Stimulated activated CD8-positive, alpha-beta memory T cell treated with anti-CD3 and anti-CD28 coated beads, Interleukin-2, amount 100 ng/mL, for 1 hour (primary cell): ENCODE results near the gene ITGA2.
A peak's percentile ranks its signal among the peaks of the same experiment; 100 is the strongest.
"Not testable (repeated sequence)": the region's sequence is repeated elsewhere in the genome, so short reads cannot be mapped to it uniquely, and the experiment has no call there.

Experiments used
- DNase-seq, 2 donors: peaks; one replicate each; pipeline ENCODE4 v3.0.0-alpha.2; 2020; ENCODE audit warnings: low read depth in 2 of 2

Gene ITGA2

DNA sequence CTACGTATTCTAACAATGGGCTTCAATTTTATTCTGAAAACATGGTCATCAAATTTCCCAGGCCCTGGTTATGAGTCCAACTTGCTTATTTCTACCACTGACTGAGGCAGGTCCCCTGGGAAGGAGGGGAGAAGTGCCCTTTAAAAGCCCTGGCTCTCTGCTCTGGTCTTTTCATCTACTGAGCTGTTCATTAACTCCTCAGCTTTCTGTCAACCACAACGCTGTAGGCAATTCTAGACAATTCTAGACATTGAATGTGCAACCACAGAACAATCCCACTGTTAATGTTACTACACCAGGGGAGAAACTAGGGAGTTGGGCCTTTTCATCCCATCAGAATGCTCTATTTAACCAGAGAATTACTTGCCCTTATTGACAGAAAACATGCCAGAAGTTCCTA lies 110.4 kb downstream of the ITGA2 start:
- no peak for DNase-seq

DNA sequence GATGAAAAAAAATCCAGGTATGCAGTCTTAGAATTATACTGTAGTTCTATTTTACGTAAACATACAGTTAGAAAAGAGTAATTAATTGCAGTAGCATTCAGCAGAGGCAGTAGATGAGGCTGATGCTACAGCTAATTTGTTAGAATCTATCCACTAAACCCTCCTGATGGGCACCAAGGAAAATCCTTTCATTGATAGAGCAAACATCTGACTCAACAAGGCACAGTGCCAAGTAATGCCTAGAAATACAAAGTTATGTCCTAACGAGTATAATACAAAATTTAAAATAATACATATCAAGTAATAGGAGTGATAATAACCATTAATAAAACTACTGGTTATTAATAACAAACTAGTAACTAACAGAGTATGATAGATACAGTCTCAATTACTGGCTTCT lies 111.5 kb downstream of the ITGA2 start:
- DNase-seq, result no peak

DNA sequence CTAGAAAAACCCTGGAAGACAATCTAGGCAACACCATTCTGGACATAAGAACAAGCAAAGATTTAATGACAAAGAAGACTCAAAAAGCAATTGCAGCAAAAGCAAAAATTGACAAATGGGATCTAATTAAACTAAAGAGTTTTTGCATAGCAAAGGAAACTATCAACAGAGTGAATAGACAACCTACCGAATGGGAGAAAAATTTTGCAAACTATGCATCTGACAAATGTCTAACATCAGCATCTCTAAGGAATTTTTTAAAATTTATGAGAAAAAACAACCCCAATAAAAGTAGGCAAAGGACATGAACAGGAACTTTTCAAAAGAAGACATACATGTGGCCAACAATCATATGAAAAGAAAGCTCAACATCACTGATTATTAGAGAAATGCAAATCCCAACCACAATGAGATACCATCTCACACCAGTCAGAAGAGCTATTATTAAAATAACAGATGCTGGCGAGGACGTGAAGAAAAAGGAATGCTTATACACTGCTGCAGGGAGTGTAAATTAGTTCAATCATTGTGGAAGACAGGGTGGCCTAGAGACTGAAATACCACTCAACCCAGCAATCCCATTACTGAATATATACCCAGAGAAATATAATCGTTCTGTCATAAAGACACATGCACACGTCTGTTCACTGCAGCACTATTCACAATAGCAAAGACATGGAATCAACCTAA lies 116.6 kb downstream of the ITGA2 start:
- DNase-seq, result no peak

DNA sequence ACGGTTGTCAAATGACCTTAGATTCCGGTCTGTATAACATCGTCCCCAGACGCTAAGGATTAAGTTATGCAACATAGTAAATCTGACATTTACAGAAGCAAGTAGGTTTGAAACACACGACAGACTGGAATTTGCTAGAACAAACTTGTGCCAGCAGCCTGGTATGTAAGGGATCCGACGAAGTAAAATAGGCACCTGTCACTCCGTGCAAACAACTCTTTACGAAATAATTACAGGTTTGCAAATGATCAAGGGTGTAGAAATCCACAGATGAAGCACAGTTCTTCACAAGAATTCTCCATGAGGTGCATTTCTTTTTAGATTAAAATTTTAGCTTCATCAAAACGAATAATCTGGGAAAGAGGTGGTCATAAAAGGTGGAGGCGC lies 119.9 kb downstream of the ITGA2 start:
- no peak for DNase-seq

DNA sequence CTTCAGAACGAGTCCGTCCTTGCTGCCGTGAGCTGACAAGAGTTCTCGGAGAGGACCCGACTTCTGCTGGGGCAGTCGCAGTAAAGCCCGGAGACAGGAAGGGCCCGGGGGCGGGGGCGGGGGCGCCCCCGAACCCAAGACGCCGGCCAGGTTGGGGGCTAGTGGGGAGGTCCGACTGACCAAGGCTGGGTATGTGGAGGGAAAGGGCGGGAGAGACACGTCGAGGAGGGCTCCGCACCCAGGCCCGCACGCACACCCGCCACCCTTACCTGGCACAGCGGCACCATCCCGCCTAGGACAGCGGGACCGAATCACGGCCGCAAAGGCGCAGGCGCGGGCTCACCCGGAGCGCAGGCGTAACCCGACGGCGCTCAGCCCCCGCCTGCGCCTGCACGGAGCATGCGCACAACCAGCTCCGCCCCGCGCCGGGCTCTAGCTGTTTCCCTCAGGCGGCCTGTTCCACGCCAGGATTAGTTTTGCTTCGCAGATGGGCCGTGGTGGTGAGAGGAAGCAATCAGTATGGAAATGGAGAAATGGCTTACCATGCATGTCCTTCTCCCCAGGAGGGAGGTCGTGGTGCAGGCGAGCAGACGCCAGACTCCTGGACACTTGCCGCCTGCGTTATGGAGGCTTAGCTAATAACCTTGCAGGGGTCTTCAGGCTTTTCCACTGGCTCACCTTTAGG lies 120.4 kb downstream of the ITGA2 start, which contains the start of gene MOCS2:
MOCS2 (minus strand) TSS at position 315 of the 685 bp plus-strand sequence. CDS start 2,583 bp downstream, outside the sequence.
- peak; percentile 76 to 84 for DNase-seq

DNA sequence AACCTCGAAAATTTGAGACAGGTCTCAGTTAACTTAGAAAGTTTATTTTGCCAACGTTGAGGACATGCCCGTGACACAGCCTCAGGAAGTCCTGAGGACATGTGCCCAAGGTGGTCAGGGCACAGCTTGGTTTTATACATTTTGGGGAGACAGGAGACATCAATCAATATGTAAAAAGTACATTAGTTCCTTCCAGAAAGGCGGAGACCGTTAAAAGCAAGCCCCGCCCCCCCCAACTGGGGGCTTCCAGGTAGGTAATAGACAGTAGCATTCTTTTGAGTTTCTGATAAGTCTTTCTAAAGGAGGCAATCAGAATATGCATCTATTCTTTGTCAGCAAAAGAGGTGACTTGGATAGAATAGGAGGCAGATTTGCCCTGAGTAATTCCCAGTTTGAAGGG lies 121.0 kb downstream of the ITGA2 start:
- DNase-seq, result no peak

DNA sequence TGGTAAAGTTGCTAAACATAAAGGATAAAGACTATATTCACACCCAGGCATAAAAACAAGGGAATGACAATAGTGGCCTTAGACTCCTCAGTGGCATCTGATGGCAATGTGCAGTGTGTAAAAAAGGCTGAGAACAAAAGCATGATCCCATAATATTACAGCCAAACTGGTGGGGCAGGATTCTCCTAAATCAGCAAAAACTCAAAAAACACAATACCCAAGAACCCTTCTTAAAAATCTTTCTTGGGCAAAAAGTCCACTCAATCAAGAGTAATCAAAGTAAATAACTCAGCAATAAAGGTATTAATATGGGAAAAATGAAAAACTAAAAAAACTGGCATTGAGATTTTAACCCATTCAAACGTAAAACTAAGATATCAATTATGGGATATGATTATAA lies 122.0 kb downstream of the ITGA2 start:
- no peak for DNase-seq

DNA sequence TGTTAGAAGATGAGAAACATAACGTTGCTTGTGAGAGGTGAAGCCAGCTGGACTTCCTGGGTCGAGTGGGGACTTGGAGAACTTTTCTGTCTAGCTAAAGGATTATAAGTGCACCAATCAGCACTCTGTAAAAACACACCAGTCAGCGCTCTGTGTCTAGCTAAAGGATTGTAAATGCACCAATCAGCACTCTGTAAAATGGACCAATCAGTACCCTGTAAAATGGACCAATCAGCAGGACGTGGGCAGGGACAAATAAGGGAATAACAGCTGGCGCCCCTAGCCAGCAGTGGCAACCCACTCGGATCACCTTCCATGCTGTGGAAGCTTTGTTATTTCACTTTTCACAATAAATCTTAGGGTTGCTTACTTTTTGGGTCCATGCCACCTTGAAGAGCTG lies 123.2 kb downstream of the ITGA2 start:
- DNase-seq, result not testable (repeated sequence)

DNA sequence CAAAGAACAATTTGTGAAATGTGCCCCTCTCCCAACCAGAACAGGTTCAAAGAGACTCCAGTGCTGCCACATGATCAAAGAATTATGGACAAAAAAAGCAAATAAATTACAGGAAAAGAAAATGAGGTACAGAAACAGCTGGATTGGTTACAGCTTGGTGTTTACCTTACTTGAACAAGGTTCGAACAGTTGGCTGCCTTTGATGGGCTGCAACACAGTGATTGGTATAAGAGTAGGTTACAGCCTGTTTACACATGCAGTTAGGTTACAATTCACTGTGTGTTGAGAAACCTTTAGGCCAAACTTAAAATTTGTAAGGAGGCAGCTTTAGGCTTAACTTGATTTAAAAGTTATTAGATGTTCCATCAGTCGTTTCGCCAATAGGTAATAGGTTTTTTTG lies 123.8 kb downstream of the ITGA2 start:
- no peak for DNase-seq

DNA sequence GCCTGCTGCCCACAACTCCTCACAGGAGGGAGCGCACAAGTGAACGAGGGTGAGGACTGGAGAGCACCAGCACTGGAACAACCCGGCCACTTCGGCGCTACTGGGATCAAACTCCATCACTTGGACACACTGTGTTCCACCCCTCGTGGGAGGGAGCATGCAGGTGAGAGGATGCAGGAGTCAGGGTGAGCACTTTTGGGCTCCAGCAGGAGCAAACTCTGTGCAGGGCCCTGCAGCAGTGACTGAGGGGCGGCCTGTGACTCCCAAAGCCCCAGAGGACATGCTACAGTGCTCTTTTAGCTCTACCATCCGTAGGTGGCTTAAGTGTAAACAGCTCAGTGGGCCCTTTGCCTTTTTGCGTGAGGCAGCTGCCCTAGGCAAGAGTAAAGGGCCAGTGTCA lies 124.8 kb downstream of the ITGA2 start:
- DNase-seq, result no peak

DNA sequence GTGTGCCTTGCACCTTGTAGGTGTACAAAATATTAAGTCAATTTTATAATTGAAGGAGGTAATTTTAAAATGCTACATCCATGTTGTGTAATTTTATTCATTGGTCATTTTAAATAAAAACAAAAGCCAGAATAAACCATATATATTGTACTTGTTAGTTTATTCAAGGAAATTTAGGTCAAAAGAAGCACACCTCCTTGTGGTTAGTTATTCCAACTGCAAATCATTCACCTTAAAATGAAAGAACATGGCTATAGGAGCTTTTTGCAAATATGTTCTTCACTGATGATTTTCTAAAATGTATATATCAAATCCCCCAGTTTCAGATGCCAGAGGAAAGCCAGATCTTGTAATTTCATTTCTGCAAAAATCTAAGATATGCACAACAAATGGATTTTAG lies 125.8 kb downstream of the ITGA2 start:
- DNase-seq, result no peak

DNA sequence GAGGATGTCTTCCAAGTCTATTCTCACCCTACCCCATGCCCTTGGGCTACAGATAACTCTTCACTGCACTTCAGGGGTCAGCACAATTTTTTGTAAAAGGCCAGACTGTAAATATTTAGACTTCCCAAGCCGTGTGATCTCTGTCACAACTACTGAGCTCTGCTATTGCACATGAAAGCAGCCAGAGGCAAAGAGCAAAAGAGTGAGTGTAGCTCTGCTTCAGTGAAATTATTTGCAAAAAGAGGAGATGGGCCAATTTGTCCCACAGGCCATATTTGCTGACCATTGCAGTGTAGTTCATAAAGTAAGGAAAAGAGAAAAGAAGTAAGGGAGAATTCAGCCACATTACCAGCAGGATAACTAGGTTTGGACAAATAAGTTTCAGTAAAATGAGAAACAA lies 127.4 kb downstream of the ITGA2 start:
- no peak for DNase-seq

DNA sequence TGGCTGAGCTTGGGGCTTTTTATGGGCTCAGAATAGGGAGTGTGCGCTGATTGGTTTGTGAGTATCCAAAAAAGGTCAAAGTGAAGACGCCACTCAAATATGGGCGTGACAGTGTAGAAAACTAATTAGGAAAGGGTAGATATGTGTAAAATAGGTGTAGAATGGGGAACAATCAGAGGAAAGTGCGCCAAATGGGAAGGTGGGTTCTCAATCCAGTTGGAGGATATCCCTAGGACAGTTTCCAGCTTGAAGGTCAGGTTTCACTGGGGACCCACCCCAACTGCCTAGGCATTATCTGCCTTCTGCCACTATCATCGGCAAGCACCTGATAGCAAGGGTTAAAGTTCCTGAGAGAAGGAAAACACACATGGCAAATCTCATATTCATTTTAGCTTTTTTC lies 129.7 kb downstream of the ITGA2 start:
- no peak for DNase-seq

DNA sequence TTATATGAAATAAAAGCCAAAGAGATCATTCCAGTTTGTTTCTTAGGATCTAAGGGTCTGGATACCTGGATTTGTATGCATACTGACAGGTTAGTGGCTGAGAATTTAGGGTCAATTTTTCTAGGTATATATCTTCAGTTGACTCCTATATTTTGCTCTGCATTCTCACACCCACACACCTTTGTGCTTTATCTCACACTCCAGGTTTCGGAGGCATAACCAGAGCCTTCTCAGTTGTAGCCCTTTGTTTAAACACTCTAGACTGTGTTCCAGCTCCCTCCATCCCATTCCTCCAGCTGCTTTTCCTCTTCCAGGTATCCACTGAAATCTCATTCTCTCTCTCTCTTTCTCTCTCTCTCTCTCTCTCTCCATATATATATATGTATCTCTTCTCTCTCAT lies 131.0 kb downstream of the ITGA2 start:
- DNase-seq, result no peak

DNA sequence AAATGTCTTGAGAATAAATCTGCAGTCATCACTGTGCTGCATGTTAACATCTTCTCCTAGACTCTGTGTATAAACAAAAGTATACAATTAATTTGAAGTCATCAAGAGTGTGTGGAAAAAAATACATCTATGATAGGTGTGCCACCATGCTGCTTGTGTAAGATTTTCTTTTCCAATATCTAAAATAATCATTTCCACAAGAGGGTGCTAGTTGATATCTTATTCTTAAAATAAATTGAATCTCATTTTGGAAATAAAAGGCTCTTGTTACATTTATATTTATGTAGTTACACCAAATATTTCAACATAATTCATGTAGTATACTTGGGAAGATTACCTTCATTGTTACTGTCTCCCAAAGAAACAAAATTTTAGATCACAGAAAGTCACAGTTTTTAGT lies 134.6 kb downstream of the ITGA2 start:
- no peak for DNase-seq

DNA sequence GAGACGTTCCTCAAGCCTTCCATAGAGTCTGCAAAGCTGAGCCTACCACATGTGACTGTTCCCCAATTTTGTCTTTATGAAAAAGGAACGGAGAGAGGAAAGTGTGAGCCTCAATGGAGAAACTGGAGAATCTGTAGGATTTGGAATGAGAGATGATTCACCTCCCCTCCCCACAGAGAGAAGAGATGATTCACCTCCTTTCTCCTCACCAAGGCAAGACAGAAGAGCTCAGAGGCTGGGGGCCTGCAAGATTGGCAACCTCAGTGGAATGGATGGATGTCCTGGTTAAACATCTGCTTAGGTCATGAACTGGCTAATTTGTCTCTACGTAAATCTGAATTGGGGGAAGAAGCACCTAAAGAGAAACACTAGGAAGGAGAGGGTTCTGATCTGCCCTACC lies 137.4 kb downstream of the ITGA2 start:
- DNase-seq, result no peak

DNA sequence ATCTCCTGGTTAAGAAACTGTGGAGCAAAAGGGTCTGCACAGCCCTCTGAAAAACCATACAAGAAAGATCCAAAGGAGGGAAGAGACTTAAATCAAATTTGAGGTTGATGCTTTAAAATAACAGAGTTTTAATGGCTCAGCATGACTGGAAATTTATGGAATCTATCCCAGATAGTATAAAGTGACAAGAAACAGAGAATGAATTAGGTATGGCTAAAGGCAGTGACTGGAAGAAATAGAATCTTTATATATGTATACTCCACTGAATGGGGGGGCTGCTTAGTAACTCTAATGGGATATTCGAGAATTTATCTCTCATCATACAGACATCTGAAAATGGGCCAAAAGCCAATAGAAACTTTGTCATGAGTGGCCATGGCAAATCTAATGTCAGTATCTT lies 138.0 kb downstream of the ITGA2 start:
- DNase-seq, result no peak

DNA sequence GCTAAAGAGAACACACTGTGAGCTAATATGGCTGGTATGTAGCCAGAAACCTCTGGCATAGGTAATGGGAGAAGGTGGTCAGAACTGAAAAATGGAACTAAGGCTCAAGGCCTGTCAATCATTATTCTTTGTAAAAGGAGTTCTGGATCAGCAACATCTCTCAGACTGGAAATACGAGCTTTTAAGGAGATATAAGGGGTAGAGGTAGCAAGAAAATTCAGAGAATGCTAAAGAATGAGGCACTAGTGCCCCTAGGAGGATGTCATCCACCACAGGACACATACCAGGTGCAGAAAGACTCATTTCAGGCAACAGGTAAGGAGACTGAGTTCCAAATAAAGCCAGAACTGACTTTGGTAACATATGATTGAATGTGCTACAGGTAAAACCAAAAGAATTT lies 139.3 kb downstream of the ITGA2 start:
- DNase-seq, result no peak

DNA sequence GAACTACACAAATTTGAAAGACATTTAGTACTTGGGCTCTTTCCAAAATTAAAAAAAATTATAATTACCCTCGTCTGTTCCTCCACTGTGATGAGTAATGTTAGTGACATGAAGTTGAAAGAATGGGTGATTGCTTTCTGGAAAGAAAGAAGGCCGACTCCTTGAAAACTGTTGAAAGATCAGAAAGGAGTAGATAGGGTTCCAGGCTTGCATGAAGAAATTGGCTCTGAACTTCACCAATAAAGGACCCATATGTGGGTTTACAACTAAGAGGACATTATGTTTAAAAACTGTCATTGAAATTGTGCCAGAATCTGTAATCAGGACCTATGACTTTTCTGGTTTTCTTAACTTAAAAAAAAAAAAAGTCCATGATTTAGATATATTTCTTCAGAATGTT lies 141.1 kb downstream of the ITGA2 start:
- no peak for DNase-seq

DNA sequence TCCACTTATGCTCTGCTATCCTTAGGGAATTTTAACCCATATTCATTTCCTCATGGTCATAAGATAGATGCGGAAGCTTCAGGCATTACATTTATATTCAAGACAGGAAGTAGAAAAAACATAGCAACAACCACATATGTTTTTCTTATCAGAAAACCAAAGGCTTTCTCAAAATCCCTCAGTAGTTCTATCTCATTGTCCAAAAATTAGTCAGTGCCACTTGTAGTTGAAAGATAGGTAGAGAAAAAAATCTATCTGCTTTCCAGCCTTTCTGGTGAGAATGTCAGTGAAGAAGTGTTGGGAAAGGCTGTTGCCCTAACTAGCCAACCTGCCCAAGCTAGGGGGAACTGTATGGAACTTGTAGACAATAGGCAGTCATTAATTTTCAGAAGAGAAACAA lies 143.9 kb downstream of the ITGA2 start:
- DNase-seq, result no peak
